SK-N-SH (cell line): ENCODE results near the gene FADS3. TPM values are rescaled to one million over a fixed set of nuclear protein-coding genes. Genes with fewer than 3 reads are reported as not detected.

Experiments used
- CTCF ChIA-PET: fragments of 300-600, 350-600 bp; formaldehyde crosslinking; extraction: SDS; loops from one replicate; lab custom pipeline; 2021; lab: Yijun Ruan, JAX
- POLR2A ChIA-PET: fragments of 350-600 bp; sonication (Branson Sonifier 250); formaldehyde crosslinking; extraction: SDS; loops from one replicate; lab custom pipeline; 2020; ENCODE audit warnings: antibody characterized with exemption, inconsistent platforms; lab: Yijun Ruan, JAX
- DNase-seq: peaks from one replicate; pipeline ENCODE4 v3.0.0; 2012
- H2AFZ ChIP-seq: fragments of 200-600 bp; sonication (generic); 2 replicates; pipeline ENCODE4 v1.8.1; 2016; ENCODE audit warnings: antibody characterized with exemption, mild to moderate bottlenecking, low read depth
- H3F3A ChIP-seq: fragments of 200-600 bp; sonication (generic); replicated peaks from 2 replicates; pipeline ENCODE3; 2016; ENCODE audit warnings: antibody characterized with exemption, mild to moderate bottlenecking; ENCODE audit not compliant: insufficient read depth
- H3K27ac ChIP-seq, 2 experiments: fragments of 200-500 bp in 1 of 2; fragments of 200-600 bp in 1 of 2; sonication (Bioruptor generic) in 1 of 2; sonication (generic), shearing (Covaris generic) in 1 of 2; 2 replicates each; pipeline versions ENCODE4 v1.5.1 to v1.6.1; 2014 to 2016; ENCODE audit warnings: low read depth in 2 of 2, inconsistent platforms in 1 of 2, low read length in 1 of 2, mild to moderate bottlenecking in 1 of 2, mixed read lengths in 1 of 2
- H3K27me3 ChIP-seq: fragments of 200-600 bp; sonication (generic), shearing (Covaris generic); 2 replicates; pipeline ENCODE4 v1.6.1; 2016; ENCODE audit warnings: mixed run types; ENCODE audit not compliant: insufficient read depth
- H3K36me3 ChIP-seq, 2 experiments: fragments of 200-500 bp in 1 of 2; fragments of 200-600 bp in 1 of 2; sonication (Bioruptor generic) in 1 of 2; sonication (generic) in 1 of 2; replicated peaks in 1 of 2; 2 replicates each; pipeline versions ENCODE3 to v1.5.1; 2014 to 2016; ENCODE audit warnings: low read length in 1 of 2, mild to moderate bottlenecking in 1 of 2; ENCODE audit not compliant: insufficient read depth in 2 of 2, control insufficient read depth in 1 of 2
- H3K4me1 ChIP-seq, 2 experiments: fragments of 200-500 bp in 1 of 2; fragments of 200-600 bp in 1 of 2; sonication (Bioruptor generic) in 1 of 2; sonication (generic), shearing (Covaris generic) in 1 of 2; 2 replicates each; pipeline versions ENCODE4 v1.5.1 to v1.6.1; 2014 to 2016; ENCODE audit warnings: low read depth in 1 of 2, low read length in 1 of 2, mixed run types in 1 of 2; ENCODE audit not compliant: insufficient read depth in 2 of 2, control insufficient read depth in 1 of 2
- H3K4me2 ChIP-seq: fragments of 200-600 bp; sonication (generic), shearing (Covaris generic); 2 replicates; pipeline ENCODE4 v1.6.1; 2017; ENCODE audit warnings: mixed run types
- H3K4me3 ChIP-seq, 2 experiments: fragments of 200-500 bp in 1 of 2; fragments of 200-600 bp in 1 of 2; sonication (Bioruptor generic) in 1 of 2; sonication (generic), shearing (Covaris generic) in 1 of 2; 2 replicates each; pipeline versions ENCODE4 v1.5.1 to v1.8.1; 2014 to 2016; ENCODE audit warnings: low read depth in 2 of 2, inconsistent platforms in 1 of 2, low read length in 1 of 2, mild to moderate bottlenecking in 1 of 2, mixed read lengths in 1 of 2, moderate library complexity in 1 of 2
- H3K79me2 ChIP-seq: fragments of 200-600 bp; sonication (generic); 2 replicates; pipeline ENCODE4 v1.8.1; 2017; ENCODE audit warnings: mild to moderate bottlenecking; ENCODE audit not compliant: insufficient read depth
- H3K9ac ChIP-seq: fragments of 200-600 bp; sonication (generic); 2 replicates; pipeline ENCODE4 v1.6.1; 2017; ENCODE audit warnings: mixed run types
- H3K9me2 ChIP-seq: fragments of 200-600 bp; sonication (generic); 2 replicates; pipeline ENCODE4 v1.6.1; 2017; ENCODE audit warnings: mixed run types
- H3K9me3 ChIP-seq: fragments of 200-600 bp; sonication (generic); 2 replicates; pipeline ENCODE4 v1.6.1; 2017; ENCODE audit warnings: mixed run types, mild to moderate bottlenecking, moderate library complexity
- H4K20me1 ChIP-seq: fragments of 200-600 bp; sonication (generic); 2 replicates; pipeline ENCODE4 v1.6.1; 2017; ENCODE audit warnings: mild to moderate bottlenecking, mixed run types; ENCODE audit not compliant: insufficient read depth
- CHD2 ChIP-seq: fragments of 150-350 bp; IDR thresholded peaks from 2 replicates; pipeline ENCODE4 v1.6.1; 2018; ENCODE audit warnings: low read length; ENCODE audit not compliant: partially characterized antibody
- CTCF ChIP-seq: fragments of 200-600 bp; sonication (generic); IDR thresholded peaks from 2 replicates; pipeline ENCODE4 v1.6.1; 2017; ENCODE audit warnings: antibody characterized with exemption, mild to moderate bottlenecking, moderate library complexity
- EP300 ChIP-seq, 2 experiments: IDR thresholded peaks; 2 replicates each; pipeline versions ENCODE4 v1.4.0 to v1.6.1; 2012; ENCODE audit warnings: borderline replicate concordance in 1 of 2, low read depth in 1 of 2, low read length in 1 of 2
- EZH2phosphoT487 ChIP-seq: fragments of 200-600 bp; sonication (generic); IDR thresholded peaks from 2 replicates; pipeline ENCODE4 v1.6.1; 2017; ENCODE audit warnings: low read depth, mixed run types, mild to moderate bottlenecking, antibody characterized with exemption, moderate library complexity, borderline replicate concordance
- GATA2 ChIP-seq: sonication (generic); formaldehyde crosslinking; IDR thresholded peaks from 2 replicates; pipeline ENCODE4 v1.5.0; 2020; ENCODE audit warnings: mild to moderate bottlenecking, missing genetic modification reagents
- JUND ChIP-seq: IDR thresholded peaks from 2 replicates; pipeline ENCODE4 v1.4.0; 2012
- MAX ChIP-seq: IDR thresholded peaks from 2 replicates; pipeline ENCODE4 v1.4.0; 2012; ENCODE audit warnings: low read depth
- NRF1 ChIP-seq: IDR thresholded peaks from 2 replicates; pipeline ENCODE4 v1.6.1; 2012; ENCODE audit warnings: low read depth, mild to moderate bottlenecking, low read length
- REST ChIP-seq: IDR thresholded peaks from 2 replicates; pipeline ENCODE4 v1.6.1; 2012; ENCODE audit warnings: mild to moderate bottlenecking, low read depth, low read length, moderate library complexity
- SIN3A ChIP-seq: IDR thresholded peaks from 2 replicates; pipeline ENCODE4 v1.6.1; 2012; ENCODE audit warnings: low read depth, mild to moderate bottlenecking, low read length, moderate library complexity, borderline replicate concordance
- TCF12 ChIP-seq: IDR thresholded peaks from 2 replicates; pipeline ENCODE4 v1.4.0; 2012
- USF1 ChIP-seq: IDR thresholded peaks from 2 replicates; pipeline ENCODE4 v1.4.0; 2012; ENCODE audit warnings: low read depth, borderline replicate concordance
- whole genome bisulfite sequencing: methylation state at CpG from one replicate; pipeline ENCODE4 v1.1.6; 2017; ENCODE audit warnings: low lambda C conversion rate; 5-methylcytosine and 5-hydroxymethylcytosine counted together
- polyA plus RNA-seq, 3 experiments: library from polyadenylated mRNA; depleted of rRNA; stranded (reverse); fragments of >200 nt; gene quantifications; 2 replicates each; pipeline ENCODE4 v1.2.3, GENCODE V29; 2012

The FADS3 gene
- polyA plus RNA-seq, 1 of the 3 experiments (the other 2 are of a cell fraction): 93.3 TPM

- TF ChIP-seq REST: no peak
- TF ChIP-seq, all 33 proteins: peak for 5
These were observed 6.3 kb upstream of the FADS3 start (continued) for GRCh38 chr11:61897387-61898246.

GRCh38 chr11:61896665-61897386, 5.5 kb upstream of the FADS3 start:
- H3K4me2 ChIP-seq: no peak overlapping the region
- H3F3A ChIP-seq: peaks cover 28% of the 10 kb centered on the region
- no peaks in the 10 kb centered on the region; a peak in 1 of 4 replicates for H3K4me1 ChIP-seq
- TF ChIP-seq JUND (no peak), SIN3A (no peak), TCF12 (no peak), NRF1 (no peak), GATA2 (no peak), EZH2phosphoT487 (no peak), MAX (no peak), CHD2 (no peak), CTCF (no peak), USF1 (no peak), EP300 (IDR thresholded peaks at IDR 0.05; ENCODE audit: borderline replicate concordance in 1 of 2, low read depth in 1 of 2, low read length in 1 of 2) (no peak)
- no peak overlapping the region for H3K4me3 ChIP-seq
- no peak overlapping the region for H3K27ac ChIP-seq
- H3K9me3 ChIP-seq: no peaks in the 10 kb centered on the region
- CTCF ChIA-PET: interaction anchor here (0.7 to 12.1 kb wide), 34 partner anchors 11 to 215 kb away, joined by 3 to 543 read pairs (median 12); partner anchors contain the start of genes BEST1, FTH1 and RAB3IL1
- POLR2A ChIA-PET: interaction anchor here (0.6 to 2.1 kb wide), 4 partner anchors 20 to 185 kb away, joined by 3 to 5 read pairs (median 4); partner anchors contain the start of gene RAB3IL1
- no peaks in the 10 kb centered on the region for H3K27me3 ChIP-seq
- 85% methylated on average over 7 of the region's 15 CpGs for WGBS
- H4K20me1 ChIP-seq: no peaks in the 10 kb centered on the region
- H3K79me2 ChIP-seq: no peaks in the 10 kb centered on the region
- DNase-seq: no peak
- no peak overlapping the region for H2AFZ ChIP-seq
- H3K36me3 ChIP-seq: peaks cover 0 to 2% of the 10 kb centered on the region in 2 experiments
- H3K9me2 ChIP-seq: no peaks in the 10 kb centered on the region
- H3K9ac ChIP-seq: no peak overlapping the region
